NCI-H2196 (cell line): Measurements from ENCODE around the gene SEC24B.
"Not testable (repeated sequence)": the region's sequence is repeated elsewhere in the genome, so short reads cannot be mapped to it uniquely, and the experiment has no call there.

Experiments
- DNase-seq: peaks from one replicate; lab custom pipeline; 2025; ENCODE audit not compliant: unreplicated experiment; lab: John Stamatoyannopoulos, UW

SEC24B gene

DNA sequence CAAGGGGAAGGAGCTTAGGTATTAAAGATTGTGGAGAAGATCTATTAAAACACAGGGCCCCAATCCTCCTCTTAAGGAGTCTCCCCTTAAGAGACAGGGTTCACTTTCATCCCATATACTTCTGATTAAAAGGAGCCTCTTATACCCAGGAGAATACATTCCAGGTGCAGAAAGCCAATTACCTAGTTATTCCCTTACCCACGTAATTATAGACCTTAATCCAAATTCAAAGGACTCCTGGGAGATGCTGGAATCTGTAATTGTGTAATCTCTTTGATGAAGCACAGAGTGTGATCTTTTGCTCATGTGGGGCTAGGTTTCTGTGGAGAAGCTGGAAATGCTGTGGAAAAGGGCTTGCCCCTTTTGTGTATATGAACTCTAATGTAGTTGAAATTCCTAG lies 1.4 kb upstream of the SEC24B start:
- no peak for DNase-seq

DNA sequence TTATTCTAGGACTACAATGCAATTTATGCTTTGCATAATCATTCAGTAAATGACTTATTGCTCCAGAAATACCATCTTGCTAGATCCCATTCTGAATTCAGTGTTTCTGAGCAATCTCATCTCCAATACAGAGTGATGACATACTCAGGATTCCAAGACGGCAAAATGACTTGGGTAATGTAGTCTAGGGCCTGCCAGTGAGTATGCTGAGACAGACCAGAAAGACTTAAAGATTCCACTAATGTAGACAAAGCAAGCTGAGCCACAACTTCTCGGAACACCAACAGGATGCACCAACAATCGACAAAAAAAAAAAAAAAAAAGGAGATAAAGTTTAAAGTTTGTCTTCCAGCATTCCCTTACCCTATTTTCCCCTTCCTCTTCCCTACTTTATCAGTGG lies 919 bp upstream of the SEC24B start:
- no peak for DNase-seq

DNA sequence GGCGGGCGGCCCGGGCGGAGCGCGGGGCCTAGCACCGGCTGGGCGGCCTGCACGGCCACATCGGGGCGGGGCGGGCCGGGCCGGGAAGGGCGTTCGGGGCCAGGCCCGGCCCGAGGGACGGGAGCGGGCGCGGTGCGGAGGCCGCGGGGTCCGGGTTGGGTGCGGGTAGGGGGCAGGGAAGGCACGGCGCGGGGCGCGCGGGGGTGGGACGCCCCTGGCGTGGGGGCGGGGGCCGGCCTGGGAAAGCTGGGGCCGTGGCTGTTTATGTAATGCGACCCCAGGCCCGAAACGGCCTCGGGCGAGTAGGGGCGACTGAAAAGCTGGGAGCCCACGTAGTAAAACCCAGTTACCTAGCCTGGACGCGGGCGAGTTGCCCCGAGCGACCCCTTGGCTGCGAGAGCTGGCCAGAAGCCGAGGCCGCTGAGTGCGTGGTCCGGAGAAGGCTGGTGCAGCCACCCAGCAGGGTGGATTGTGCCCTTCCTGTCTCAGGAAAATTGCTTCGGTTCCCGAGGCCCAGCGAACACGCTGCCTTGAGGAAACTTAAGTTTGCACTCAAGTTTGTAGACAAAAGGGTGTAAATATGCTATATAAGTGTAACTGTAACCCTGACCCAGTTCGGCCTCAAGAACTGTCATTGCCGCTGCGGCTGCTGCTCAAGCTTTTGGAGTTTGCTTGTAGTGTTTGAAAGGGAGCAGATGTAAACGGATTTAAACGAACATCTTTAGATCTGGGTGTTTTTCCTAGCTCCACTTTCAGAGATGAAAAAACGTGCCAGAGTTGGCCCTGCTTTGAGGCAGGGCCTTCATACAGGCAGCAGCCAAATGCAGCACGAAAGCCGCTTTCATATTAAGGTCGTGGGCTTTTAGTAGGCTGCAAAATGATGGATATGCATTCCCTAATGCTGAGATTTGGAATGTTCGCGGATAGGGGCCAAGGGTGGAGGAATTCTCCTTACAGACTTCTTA lies 674 bp downstream of the SEC24B start:
- no peak for DNase-seq

DNA sequence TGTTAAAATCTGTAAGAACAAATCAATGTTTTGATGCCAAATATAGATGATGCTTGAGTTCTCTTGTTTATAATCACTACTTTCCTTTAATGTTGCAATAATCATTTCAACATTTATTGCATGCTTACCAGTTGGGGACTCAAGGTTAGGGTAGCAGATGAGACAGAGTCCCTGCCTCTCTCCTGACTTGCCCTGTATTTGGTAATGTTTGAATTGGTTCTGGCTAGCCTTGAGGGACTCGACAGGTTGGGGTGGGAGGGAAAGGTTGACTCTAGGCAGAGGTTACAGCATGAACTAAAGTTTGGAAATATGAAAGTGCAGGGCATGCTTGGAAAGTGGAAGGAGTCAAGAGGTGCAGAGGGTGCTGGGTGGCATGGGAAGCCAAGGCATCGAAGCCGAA lies 2.0 kb downstream of the SEC24B start:
- no peak for DNase-seq

DNA sequence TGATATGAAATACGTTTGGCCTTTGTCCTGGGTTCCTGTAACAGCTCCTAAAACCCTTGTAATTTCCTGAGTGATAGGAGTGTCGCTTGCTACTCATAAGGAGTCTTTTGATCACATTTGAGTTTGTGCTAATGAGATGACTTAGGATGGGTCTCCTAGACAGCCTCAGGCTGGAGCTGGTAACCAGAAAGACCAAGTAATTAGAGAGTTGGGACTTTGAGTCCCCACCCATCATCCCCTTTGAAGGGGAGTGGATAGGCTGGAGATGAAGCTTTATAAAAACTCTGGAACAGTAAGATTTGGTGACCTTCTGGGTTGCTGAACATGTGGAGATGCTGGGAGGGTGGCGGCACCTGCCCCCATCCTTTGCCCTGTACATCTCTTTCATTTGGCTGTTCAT lies 2.9 kb downstream of the SEC24B start:
- no peak for DNase-seq

DNA sequence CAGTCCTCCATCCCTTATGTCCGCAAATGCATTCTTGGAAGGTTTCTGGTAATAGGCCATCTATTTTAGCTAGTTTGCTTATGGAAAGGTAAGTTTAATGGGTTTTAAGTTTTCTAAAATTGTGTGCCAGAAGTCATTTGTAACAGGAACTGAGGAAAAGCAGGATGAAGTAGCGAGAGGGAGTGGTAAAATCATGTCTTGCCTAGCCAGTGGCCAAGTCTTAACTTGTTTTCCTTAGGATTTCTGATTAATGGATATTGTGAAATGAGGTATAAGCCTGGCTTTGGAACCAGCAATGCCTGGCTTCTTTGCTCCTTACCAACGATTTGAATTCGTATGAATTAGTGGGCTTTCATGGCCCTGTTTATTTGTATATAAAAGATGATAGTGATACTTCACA lies 7.3 kb downstream of the SEC24B start:
- no peak for DNase-seq

DNA sequence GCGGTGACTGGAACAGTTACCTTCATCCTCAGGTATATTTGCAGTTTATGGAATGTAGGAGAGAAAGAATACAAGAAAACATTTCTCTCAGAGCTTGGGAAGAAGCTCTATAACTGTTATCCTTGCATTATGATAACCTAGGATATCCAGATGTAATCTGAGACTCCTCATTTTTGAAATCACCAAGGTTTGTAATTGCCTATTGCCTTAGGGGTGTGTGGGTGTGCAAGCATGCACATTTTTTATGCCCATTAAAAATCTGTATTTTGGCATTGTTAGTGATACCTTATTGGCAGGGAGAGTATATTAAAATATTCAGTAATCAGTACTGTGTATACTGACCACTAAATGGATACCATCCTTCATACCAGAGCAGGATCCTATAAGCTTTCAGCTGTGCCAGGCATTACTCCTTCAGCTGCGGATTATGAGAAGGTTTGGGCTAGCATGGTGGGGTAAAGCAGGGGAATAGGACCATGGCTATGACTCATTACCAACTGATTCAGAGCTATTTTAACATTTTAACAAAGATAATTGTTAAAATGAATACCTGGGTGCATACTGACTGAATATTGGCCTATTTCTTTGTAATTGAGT lies 8.3 kb downstream of the SEC24B start:
- no peak for DNase-seq

DNA sequence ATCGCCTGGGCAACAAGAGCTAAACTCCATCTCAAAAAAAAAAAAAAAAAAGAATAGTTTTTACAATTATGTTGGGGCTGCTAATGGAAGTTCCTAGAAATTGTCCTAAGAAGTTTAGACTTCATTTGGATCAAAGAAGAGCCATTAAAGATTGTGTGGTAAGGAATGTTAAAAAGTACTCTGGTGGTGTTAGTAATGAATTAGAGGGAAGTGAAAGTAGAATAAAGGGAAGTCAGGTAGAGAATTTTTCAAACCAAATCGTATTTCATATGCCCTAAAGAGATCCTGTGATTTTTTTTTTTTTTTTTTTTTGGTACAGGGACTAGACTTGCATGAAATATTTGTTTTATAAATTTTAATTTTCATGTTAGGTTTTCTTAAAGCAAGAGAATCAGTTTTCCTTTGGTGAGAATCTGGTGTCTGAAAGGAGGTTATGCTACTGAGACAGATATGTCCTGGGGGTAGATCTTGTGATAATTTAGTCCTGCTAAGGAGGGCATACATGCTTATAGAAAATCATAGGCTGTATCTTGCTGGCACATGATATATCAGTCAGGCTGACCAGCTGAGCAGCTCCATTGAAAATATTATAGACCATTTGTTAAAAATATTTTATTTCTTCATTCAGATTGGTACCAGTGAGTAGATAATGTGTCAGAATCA lies 10.7 kb downstream of the SEC24B start:
- no peak for DNase-seq

DNA sequence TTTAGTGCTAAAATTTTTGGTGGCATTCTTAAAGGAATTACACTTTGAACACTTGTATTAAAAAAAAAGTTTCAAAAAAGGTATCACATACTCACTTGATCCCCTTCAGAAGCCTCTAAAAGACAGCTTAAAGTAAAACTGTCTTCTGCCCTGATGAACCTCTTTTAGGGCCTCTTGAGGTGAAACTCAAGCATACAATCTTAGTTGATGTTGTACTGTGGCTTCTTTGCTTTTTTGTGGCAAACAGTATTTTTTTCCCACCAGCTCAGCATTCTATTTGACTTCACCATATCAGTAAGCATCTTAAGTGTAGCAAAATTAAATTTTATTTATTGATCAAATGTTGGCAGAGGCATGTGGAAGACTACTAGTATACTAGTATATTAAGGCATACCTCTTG lies 13.7 kb downstream of the SEC24B start:
- DNase-seq, result no peak

DNA sequence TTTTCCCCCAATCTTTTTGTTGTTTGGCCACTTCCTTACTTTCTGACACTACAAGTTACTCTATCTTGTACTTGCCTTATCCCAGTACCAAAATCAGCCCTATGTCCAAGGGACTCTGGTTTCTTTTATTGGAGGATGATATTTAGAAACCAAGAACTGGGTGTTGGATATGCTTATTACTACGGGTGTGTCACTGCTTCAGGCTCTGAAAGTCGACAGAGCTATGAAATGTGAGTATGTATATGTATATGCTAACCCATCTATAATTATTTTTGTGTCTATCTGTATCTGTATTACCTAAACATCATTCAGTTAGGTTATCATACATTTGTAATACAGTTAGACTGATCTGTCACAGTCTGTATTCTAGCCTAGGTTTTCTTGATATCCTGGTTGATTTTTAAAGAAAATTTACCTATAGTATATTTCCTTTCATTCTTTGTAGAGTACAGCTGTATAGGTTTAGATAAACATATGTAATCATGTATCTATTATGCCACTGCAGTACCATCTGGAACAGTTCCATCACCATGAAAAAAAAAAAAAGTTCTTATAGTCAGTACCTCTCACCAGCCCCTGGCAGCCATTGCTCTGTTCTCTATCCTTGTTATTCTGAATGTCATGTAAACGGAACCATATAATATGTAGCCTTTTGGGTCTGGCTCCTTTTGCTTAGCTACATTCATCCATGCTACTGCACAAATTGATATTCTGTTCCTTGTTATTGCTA lies 18.1 kb downstream of the SEC24B start:
- DNase-seq, result no peak

DNA sequence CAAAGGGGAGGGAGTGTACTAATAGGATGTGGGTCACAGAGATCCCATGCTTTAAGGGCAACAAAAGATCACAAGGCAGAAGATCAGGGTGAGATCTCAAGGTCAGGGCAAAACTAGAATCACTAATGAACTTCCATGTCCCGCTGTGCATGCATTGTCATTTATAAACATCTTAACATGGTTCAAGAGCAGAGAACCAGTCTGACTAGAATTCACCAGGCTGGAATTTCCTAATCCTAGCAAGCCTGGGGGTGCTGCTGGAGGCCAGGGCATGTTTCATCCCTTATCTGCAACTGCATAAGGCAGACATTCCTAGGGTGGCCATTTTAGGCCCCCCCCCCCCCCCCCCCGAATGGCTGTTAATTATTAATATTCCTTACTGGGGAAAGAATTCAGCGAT lies 19.5 kb downstream of the SEC24B start:
- not testable (repeated sequence) for DNase-seq

DNA sequence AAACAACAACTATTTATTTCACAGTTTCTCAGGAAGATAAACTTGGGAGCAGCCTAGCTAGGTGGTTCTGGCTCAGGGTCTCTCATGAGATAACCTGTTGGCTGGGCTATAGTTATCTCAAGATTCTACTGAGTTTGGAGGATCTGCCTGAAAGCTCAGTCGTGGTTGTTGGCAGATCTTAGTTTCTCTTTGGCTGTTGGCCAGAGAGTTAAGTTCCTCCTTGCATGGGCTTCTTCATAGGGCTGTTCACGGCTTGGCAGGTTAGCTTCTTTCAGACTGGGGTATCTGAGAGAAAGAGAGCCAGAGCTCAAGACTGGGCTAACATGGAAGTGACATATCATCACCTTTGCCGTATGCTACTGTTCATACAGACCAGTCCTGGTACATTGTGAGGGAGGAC lies 28.7 kb downstream of the SEC24B start:
- no peak for DNase-seq

DNA sequence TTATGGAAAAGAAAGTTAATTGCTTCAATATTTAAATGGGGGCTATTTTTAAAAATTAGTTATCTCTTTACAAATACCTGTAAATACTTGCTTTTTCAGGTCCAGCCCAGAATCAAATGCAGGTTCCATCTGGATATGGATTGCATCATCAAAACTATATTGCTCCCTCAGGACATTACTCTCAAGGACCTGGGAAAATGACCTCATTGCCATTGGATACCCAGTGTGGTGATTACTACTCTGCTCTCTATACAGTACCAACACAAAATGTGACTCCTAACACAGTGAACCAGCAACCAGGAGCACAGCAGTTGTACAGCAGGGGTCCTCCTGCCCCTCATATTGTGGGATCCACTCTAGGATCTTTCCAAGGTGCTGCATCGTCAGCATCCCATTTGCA lies 29.2 kb downstream of the SEC24B start:
- DNase-seq, result no peak

DNA sequence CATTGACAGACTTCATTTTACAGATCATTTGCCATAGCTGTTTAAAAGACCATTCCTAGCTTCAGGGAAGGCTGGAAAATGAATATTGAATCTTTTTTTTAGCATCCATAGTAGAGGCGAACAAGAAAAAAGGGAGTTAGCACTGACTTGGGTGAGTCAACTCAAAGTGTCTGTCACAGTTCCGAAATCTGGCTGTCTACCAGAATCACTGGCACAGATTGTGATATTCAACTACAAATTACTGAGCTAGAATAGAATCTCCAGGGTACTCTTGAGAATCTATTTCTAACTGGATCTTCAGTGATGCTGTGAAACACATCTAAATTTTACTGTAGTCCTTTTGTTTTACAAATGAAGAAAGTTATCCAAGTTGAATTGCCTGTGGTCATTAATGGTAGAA lies 31.5 kb downstream of the SEC24B start:
- DNase-seq, result no peak

DNA sequence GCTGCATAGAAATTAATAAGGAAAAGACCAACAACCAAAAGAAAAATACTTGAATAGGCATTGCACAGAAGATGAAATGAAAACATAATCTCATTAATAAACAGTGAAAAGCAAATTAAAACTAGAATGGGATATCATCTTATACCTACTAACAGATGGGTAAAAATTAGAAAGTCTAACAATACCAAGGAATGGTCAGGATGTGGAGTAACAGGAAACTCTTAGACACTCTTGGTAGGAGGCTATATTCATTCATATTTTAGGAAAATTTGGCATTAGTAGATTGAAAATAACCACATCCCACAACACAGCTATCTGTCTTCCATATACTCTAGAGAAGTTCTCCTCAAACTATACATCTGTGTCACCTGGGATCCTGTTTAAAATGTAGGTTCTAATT lies 36.3 kb downstream of the SEC24B start:
- DNase-seq, result no peak

DNA sequence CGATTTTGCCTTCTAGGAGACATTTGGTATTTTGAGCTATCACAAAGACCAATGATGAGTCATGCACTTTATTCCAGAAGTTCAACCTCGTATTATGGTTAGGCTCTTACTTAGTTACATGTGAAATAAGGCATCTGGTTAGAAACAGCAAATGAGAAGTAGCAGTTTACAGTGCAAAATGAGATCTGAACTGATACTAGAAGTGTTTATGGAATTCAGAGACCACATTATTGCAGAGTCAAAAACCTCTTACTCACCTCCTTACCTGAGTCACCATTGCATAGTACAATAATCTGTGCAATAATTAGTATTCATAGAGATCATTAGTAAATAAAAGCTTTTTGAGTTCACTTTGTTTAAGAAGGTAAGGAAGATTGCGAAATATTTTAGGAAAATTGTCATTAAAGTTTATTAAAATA lies 38.7 kb downstream of the SEC24B start:
- no peak for DNase-seq

DNA sequence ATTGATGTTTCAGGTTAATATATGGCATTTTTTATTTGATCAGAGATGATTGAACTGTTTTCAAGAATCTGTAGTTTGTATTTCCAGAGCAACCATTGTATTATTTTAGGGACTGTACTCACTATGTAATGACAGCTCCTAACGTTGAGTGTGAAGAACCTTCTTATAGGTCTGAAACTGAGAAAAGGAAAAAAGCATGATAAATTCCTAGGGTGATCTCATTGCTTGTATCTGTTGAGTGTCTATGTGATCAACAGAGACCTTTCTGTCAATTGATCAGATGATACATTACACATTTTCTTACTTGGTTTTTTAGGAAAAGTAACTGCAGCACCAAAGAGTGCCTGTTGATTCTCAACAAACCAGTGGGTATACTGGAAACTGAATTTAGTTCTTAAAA lies 40.2 kb downstream of the SEC24B start:
- no peak for DNase-seq

DNA sequence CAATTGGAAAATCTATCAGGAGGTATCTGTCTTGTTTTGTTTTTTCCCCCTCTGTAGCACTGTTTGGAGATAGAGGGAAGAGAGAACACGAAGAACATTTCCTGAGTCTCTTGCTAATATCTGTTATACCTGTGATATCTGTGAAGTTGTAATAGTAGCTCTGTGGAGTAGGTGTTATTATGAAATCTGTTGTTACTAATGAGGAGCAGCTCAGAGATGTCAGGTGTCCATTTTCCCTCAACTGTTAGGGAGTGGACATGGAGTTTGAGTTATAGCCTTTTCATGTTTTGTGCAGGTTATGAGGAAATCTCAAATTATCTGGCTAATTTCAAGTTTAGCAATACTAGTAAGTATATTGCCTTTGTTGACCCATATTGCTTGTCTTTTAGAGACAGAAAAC lies 52.4 kb downstream of the SEC24B start:
- no peak for DNase-seq

DNA sequence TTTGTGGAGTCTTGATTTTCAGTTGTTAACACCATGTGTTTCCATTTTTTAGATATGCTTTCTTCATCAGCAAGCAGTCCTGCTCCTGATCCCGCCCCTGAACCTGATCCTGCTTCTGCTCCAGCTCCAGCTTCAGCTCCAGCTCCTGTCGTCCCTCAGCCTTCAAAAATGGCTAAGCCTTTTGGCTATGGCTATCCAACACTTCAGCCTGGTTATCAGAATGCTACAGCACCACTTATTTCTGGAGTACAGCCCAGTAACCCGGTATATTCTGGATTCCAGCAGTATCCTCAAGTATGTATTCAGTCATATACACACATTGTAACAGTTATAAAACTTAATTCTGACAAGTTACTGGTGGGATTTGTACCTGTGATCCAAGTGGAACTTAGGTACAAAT lies 60.9 kb downstream of the SEC24B start:
- DNase-seq, result no peak

DNA sequence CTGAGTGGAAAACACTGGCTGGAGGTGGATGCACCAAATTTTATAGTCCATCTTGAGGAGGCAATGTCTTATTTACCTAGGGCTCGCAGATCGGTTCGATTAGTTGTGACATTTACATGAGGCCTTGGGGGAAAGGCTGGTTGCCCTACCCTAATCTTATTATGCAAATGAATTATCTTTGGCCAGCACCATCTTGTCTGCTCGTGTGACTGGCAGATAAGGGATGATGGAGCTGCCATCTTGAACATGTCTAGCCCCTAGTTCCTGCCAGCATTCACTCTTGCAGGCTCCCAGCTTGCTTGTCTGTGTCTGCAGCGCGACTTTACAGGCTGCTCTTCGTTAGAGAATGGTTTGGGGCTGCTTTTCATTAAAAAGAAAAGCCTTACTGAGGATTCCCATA lies 61.9 kb downstream of the SEC24B start:
- no peak for DNase-seq

DNA sequence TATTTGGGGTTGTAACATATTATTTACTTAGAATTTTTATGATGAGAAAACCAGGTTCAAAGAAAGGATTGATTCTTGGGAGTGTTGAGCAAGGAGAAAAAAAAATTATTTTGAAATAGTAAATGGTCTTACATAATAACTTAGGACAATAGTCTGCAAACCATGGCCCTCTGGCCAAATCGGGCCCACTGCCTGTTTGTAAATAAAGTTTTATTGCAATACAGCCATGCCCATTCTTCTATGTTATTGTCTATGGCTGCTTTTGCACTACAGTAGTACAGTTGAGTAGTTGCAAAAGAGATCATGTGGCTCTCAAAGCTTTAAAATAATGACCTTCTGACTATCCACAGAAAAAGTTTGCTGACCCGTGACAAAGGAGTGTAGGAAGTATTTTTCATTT lies 63.3 kb downstream of the SEC24B start:
- DNase-seq, result no peak
